ENCODE measurements around the gene RGR. TPM values are rescaled to one million over a fixed set of nuclear protein-coding genes. Genes with fewer than 3 reads are reported as not detected.

Gene RGR
- total and polyA plus RNA-seq, 8 donors: not detected

GRCh38 chr10:84241185-84241790 is 3.6 kb upstream of the RGR start, which contains the start of gene LRIT1:
Gene LRIT1, minus strand, starts transcription at chr10:84241546. Its CDS starts 107 bp downstream, at chr10:84241439.
- 85 to 90% methylated on average over 13 of the region's 13 CpGs for WGBS, 2 donors
- intact Hi-C loops (cut with DNase I): no loop called here
- TF ChIP-seq CTCF (IDR thresholded peaks at IDR 0.05): no peak
- FAIRE-seq (no peak), DNase-seq (no peak), ATAC-seq (no peak)
- no peak within 1 kb of the TSS for H3K27ac ChIP-seq
- no peak within 1 kb of the TSS for H3K4me3 ChIP-seq
- no peaks in the 10 kb centered on the region for H3K27me3 ChIP-seq
- H3K9me3 ChIP-seq: no peaks in the 10 kb centered on the region
- H3K36me3 ChIP-seq: no peaks in the 10 kb centered on the region
- no peaks in the 10 kb centered on the region for H3K4me1 ChIP-seq

GRCh38 chr10:84243759-84244158 is 1.1 kb upstream of the RGR start:
- H3K27me3 ChIP-seq: no peaks in the 10 kb centered on the region
- no peak overlapping the region for H3K27ac ChIP-seq
- WGBS, 2 donors: 97% methylated on average over 3 of the region's 3 CpGs
- no peaks in the 10 kb centered on the region for H3K4me1 ChIP-seq
- DNase-seq (no peak), FAIRE-seq (no peak), ATAC-seq (no peak)
- H3K4me3 ChIP-seq: no peak overlapping the region
- no peak for TF ChIP-seq CTCF (IDR thresholded peaks at IDR 0.05)
- intact Hi-C loops (cut with DNase I): no loop called here
- no peaks in the 10 kb centered on the region for H3K36me3 ChIP-seq
- H3K9me3 ChIP-seq: no peaks in the 10 kb centered on the region

- WGBS, 2 donors: 75 to 77% methylated on average over 6 of the region's 6 CpGs
- DNase-seq (no peak), FAIRE-seq (no peak), ATAC-seq (no peak)
- Histone ChIP-seq H3K4me1 (no peaks in the 10 kb centered on the region), H3K27me3 (no peaks in the 10 kb centered on the region), H3K4me3 (no peak overlapping the region), H3K36me3 (no peaks in the 10 kb centered on the region), H3K9me3 (no peaks in the 10 kb centered on the region), H3K27ac (no peak overlapping the region)
- intact Hi-C loops (cut with DNase I): no loop called here
- TF ChIP-seq CTCF (IDR thresholded peaks at IDR 0.05): no peak
Observed at GRCh38 chr10:84247496-84247895, 2.6 kb downstream of the RGR start.

GRCh38 chr10:84248794-84249193 is 3.9 kb downstream of the RGR start:
- Histone ChIP-seq H3K27me3 (no peaks in the 10 kb centered on the region), H3K9me3 (no peaks in the 10 kb centered on the region), H3K4me1 (no peaks in the 10 kb centered on the region), H3K4me3 (no peak overlapping the region), H3K36me3 (no peaks in the 10 kb centered on the region), H3K27ac (no peak overlapping the region)
- intact Hi-C loops (cut with DNase I): no loop called here
- no peak for TF ChIP-seq CTCF (IDR thresholded peaks at IDR 0.05)
- ATAC-seq: no peak
- FAIRE-seq: no peak
- no peak for DNase-seq
- 69 to 73% methylated on average over 12 of the region's 12 CpGs for WGBS, 2 donors
